GM19455 (cell line): Measurements from ENCODE around the gene SLC16A5.
"Not testable (repeated sequence)": the region's sequence is repeated elsewhere in the genome, so short reads cannot be mapped to it uniquely, and the experiment has no call there.

Experiments
- ATAC-seq: cut with Tn5 transposase; IDR thresholded peaks from one replicate; pipeline ENCODE4 v1.9.1; 2021; ENCODE audit not compliant: unreplicated experiment

Gene SLC16A5

GRCh38 chr17:75087558-75088453 lies at the start of gene SLC16A5:
SLC16A5 (plus strand) TSS chr17:75087954; CDS start chr17:75093637, 5,683 bp downstream.
- ATAC-seq = no peak

- no peak for ATAC-seq
Observed at GRCh38 chr17:75039238-75039637, 48.5 kb upstream of the SLC16A5 start.

GRCh38 chr17:75041656-75042280 lies 46.0 kb upstream of the SLC16A5 start:
- ATAC-seq = no peak

- not testable (repeated sequence) for ATAC-seq
Observed at GRCh38 chr17:75043789-75044188, 44.0 kb upstream of the SLC16A5 start.

- ATAC-seq = no peak
Observed at GRCh38 chr17:75044716-75045115, 43.0 kb upstream of the SLC16A5 start.

- not testable (repeated sequence) for ATAC-seq
Observed at GRCh38 chr17:75045946-75046406, 41.8 kb upstream of the SLC16A5 start.

- peak; percentile 94 for ATAC-seq
Observed at GRCh38 chr17:75046407-75047289, 41.1 kb upstream of the SLC16A5 start, which contains the start of the genes ATP5PD and KCTD2. ATP5PD (minus strand) TSS chr17:75046969; CDS start chr17:75042650, 4,319 bp downstream. KCTD2 (plus strand) TSS chr17:75047225; CDS start chr17:75047251, 26 bp downstream.

- peak; percentile 18 for ATAC-seq
Observed at GRCh38 chr17:75047398-75048098, 40.2 kb upstream of the SLC16A5 start.

- ATAC-seq = no peak
Observed at GRCh38 chr17:75048249-75048878, 39.4 kb upstream of the SLC16A5 start.

- ATAC-seq = no peak
Observed at GRCh38 chr17:75049057-75049456, 38.7 kb upstream of the SLC16A5 start.

- ATAC-seq = no peak
Observed at GRCh38 chr17:75049706-75050105, 38.0 kb upstream of the SLC16A5 start.

- no peak for ATAC-seq
Observed at GRCh38 chr17:75051941-75052340, 35.8 kb upstream of the SLC16A5 start.

GRCh38 chr17:75059369-75060345 lies 28.1 kb upstream of the SLC16A5 start:
- no peak for ATAC-seq

- ATAC-seq = no peak
Observed at GRCh38 chr17:75060434-75061054, 27.2 kb upstream of the SLC16A5 start.

- no peak for ATAC-seq
Observed at GRCh38 chr17:75061055-75061438, 26.7 kb upstream of the SLC16A5 start.

GRCh38 chr17:75061618-75062017 lies 26.1 kb upstream of the SLC16A5 start:
- ATAC-seq = no peak

GRCh38 chr17:75063201-75063600 lies 24.6 kb upstream of the SLC16A5 start:
- ATAC-seq = no peak

- ATAC-seq = no peak
Observed at GRCh38 chr17:75063626-75064025, 24.1 kb upstream of the SLC16A5 start.
